GM06990 (cell line): ENCODE measurements around the gene TBXAS1.

Source experiments
- DNase-seq: peaks from one replicate; pipeline ENCODE4 v3.0.0-alpha.2; 2011; ENCODE audit not compliant: insufficient read length; ENCODE audit errors: extremely low read depth
- H3K27me3 ChIP-seq: replicated peaks from 2 replicates; pipeline ENCODE4 v1.6.0; 2011; ENCODE audit warnings: low read length; ENCODE audit not compliant: control insufficient read depth, insufficient read depth
- H3K36me3 ChIP-seq: 2 replicates; pipeline ENCODE4 v1.5.1; 2011; ENCODE audit warnings: low read length; ENCODE audit not compliant: control insufficient read depth, insufficient read depth
- H3K4me3 ChIP-seq: replicated peaks from 2 replicates; pipeline ENCODE4 v1.5.1; 2011; ENCODE audit warnings: low read depth, mild to moderate bottlenecking, control low read depth, low read length
- TF ChIP-seq, protein P1 (sequence below): IDR thresholded peaks from 2 replicates; pipeline ENCODE4 v1.5.1; 2011; ENCODE audit warnings: low read length, control low read depth, mild to moderate bottlenecking, inconsistent platforms; ENCODE audit not compliant: insufficient read depth, poor library complexity, severe bottlenecking

The TBXAS1 gene

DNA sequence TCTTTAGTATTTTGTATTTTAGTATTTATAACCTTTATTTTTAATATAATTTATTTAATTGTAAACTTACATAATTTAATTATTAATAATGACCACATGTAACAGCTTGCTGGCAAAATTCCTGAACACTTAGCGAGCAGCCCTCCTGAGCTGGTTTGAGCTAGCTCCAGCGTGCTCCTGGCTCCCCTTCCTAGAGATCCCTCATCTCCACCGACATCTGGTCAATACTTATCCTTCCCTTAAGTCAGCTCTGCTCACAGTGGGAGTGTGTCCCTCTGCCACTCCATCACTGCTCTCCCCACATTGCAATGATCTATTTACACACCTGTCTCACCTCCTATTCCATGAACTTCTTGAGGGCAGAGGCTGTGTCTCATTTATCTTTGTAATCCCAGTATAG lies 20.6 kb upstream of the TBXAS1 start:
- TF ChIP-seq, protein P1, sequence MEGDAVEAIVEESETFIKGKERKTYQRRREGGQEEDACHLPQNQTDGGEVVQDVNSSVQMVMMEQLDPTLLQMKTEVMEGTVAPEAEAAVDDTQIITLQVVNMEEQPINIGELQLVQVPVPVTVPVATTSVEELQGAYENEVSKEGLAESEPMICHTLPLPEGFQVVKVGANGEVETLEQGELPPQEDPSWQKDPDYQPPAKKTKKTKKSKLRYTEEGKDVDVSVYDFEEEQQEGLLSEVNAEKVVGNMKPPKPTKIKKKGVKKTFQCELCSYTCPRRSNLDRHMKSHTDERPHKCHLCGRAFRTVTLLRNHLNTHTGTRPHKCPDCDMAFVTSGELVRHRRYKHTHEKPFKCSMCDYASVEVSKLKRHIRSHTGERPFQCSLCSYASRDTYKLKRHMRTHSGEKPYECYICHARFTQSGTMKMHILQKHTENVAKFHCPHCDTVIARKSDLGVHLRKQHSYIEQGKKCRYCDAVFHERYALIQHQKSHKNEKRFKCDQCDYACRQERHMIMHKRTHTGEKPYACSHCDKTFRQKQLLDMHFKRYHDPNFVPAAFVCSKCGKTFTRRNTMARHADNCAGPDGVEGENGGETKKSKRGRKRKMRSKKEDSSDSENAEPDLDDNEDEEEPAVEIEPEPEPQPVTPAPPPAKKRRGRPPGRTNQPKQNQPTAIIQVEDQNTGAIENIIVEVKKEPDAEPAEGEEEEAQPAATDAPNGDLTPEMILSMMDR: no peak
- DNase-seq: no peak
- H3K4me3 ChIP-seq: no peak overlapping the region
- H3K27me3 ChIP-seq: no peaks in the 10 kb centered on the region
- H3K36me3 ChIP-seq: no peaks in the 10 kb centered on the region

DNA sequence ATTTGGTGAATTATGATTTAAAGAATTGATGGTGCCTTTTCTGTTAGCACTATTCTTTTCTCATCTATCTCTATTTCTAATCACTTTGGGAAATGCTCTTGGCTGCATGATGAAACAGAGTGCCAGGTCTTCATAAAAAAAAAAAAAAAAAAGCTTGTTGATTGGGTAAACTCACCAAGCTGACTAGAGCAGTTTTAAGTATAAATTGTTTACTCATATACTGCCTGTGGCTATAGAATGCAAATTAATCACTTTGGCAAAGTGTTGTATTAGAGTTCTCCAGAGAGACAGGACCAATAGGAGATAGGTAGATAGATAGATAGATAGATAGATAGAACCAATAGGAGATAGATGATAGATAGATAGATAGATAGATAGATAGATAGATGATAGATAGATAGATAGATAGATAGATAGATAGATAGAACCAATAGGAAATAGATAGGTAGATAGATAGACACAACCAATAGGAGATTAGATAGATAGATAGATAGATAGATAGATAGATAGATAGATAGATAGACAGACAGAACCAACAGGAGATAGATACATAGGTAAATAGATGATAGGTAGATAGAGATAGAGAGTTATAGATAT lies 20.1 kb upstream of the TBXAS1 start:
- H3K36me3 ChIP-seq: no peaks in the 10 kb centered on the region
- H3K27me3 ChIP-seq: no peaks in the 10 kb centered on the region
- no peak for DNase-seq
- H3K4me3 ChIP-seq: no peak overlapping the region
- TF ChIP-seq, protein P1: no peak

DNA sequence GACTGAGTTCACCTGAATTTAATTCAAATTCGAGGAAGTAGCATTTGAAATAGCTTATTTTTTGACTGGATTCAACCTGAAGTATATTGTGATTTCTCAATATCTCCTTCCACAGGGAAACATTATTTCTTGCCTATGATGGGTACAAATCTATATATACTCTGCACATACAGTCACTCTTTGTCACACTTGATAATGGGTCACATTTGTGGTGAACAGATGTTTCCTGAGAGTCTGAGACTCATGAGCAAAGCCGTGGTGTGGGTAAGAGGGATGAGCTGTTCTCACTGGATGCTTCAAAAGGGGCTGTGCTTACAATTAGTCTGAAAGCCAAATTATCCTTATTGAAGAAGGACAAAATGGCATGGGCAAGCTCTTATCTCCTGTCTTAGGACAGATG lies 18.0 kb upstream of the TBXAS1 start:
- Histone ChIP-seq H3K27me3 (no peaks in the 10 kb centered on the region), H3K4me3 (no peak overlapping the region), H3K36me3 (no peaks in the 10 kb centered on the region)
- no peak for DNase-seq
- TF ChIP-seq, protein P1: no peak

DNA sequence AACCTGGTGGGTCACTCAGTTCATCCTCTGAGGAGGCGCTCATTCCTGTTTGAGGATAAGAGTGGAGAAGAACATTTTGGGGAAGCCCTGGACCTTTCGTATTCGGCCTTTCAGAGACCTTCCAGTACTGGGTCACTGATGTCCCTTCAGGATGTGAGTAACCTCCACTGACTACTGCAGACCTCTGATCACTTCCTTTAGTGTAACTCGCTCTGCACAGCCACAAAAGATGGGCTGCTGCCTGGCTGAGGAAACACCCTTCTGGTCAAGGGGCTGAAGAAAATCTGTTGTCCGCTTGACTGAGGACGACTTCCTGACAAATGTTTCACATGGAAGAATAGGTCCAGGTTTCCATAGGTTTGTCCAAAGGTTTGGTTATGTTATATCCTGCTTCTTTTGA lies 15.9 kb upstream of the TBXAS1 start:
- no peak for DNase-seq
- Histone ChIP-seq H3K27me3 (no peaks in the 10 kb centered on the region), H3K36me3 (no peaks in the 10 kb centered on the region), H3K4me3 (no peak overlapping the region)
- TF ChIP-seq, protein P1: no peak

DNA sequence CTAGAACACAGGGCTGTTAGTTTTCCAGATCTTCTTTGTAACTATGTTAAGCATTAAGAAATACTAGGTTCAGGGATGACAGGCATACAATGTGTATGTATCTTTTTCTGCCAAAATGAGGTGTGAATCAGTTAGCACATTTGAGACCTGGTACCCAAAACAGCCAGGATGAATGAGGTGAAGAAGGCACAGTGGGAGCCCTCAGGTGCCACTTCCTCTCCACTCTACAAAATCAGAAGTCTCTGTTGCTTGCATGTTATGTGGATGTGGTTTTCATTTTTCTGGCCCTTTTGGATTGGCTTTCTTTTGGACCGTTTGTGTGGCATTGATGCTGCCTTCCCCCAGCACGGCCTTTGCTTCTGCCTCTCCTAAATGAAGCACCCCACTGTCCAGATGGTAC lies 15.4 kb upstream of the TBXAS1 start:
- H3K4me3 ChIP-seq: no peak overlapping the region
- H3K36me3 ChIP-seq: no peaks in the 10 kb centered on the region
- no peaks in the 10 kb centered on the region for H3K27me3 ChIP-seq
- no peak for DNase-seq
- TF ChIP-seq, protein P1: no peak

DNA sequence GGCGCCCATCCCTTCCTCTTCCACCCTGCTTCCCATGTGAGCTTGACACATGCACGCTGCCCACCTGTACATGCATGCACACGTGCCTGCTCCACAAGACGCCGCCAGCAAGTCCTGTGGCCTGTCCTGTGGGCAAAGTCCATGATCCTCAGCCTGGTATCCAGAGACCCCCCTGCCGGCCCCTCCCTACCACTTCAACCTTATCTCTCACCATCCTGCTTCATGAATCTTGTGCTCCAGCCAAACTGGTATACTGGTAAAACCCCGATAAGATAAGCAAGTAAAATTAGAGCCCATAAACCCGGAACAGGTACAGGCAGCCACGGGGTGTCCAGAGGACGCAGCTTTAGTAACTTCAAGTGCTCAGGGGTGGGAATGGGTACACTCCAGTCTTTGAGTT lies 11.8 kb upstream of the TBXAS1 start:
- no peak for DNase-seq
- H3K36me3 ChIP-seq: no peaks in the 10 kb centered on the region
- TF ChIP-seq, protein P1: no peak
- no peaks in the 10 kb centered on the region for H3K27me3 ChIP-seq
- no peak overlapping the region for H3K4me3 ChIP-seq
